Keratinocyte (primary cell): ENCODE data around the gene PAPPA.

Experiments used
- CTCF ChIP-seq, 3 experiments: IDR thresholded peaks in 1 of 3; conservative IDR thresholded peaks in 1 of 3; optimal IDR thresholded peaks in 1 of 3; 2 replicates in 2 of 3; 3 replicates in 1 of 3; pipeline versions ENCODE3 to v1.5.1; 2011; ENCODE audit warnings: low read length in 3 of 3, mild to moderate bottlenecking in 3 of 3, moderate library complexity in 2 of 3, control low read depth in 1 of 3, inconsistent platforms in 1 of 3; ENCODE audit not compliant: insufficient read depth in 2 of 3; ENCODE audit errors: extremely low read depth in 1 of 3
- EZH2 ChIP-seq: IDR thresholded peaks from one replicate; pipeline ENCODE4 v1.6.1; 2012; ENCODE audit warnings: inconsistent platforms, mild to moderate bottlenecking, low read length, moderate library complexity

DNA sequence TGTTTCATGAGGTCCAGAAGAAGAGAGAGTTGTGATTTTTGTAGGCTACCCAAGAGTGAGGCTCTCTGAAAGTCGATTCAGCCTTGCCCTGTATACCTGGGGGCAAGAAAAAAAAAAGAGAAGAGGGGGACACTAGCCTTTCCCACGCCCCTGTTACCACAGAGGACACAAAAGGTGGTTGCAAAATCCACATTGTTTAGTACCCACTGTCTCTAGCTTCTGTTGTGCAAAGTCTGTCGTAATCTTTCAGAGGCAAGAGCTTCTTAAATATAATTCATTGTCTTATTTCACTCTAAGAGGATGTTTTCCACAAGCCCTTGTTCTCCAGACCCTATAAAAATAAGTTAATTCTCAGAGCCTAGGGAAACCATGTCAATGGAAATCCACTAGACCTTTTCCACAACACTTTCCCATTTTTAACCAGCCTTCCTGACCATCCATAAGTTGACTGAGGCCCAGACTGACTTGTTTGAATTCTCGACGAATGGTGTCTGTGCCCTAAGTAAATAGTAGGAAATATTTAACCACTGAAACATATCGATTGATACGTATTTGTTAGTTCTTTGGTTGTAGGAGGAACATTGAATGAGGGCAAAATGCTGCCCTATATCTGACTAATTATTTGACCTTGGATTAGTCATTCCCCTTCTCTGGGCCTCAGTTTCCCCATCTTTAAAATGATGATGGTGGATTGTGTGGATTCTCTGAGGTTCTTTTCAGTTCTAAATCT is 182.7 kb downstream of the PAPPA start:
- TF ChIP-seq CTCF (optimal IDR thresholded peaks at IDR 0.05 in 1 of 3, IDR thresholded peaks at IDR 0.05 in 1 of 3, conservative IDR thresholded peaks at IDR 0.05 in 1 of 3; ENCODE audit: extremely low read depth in 1 of 3, insufficient read depth in 2 of 3, low read length in 3 of 3) (no peak), EZH2 (no peak)
